ENCODE results near the gene MXRA5.

GRCh38 chrX:3370656-3371055 is 24.2 kb upstream of the MXRA5 start:
- TF ChIP-seq, protein P1, sequence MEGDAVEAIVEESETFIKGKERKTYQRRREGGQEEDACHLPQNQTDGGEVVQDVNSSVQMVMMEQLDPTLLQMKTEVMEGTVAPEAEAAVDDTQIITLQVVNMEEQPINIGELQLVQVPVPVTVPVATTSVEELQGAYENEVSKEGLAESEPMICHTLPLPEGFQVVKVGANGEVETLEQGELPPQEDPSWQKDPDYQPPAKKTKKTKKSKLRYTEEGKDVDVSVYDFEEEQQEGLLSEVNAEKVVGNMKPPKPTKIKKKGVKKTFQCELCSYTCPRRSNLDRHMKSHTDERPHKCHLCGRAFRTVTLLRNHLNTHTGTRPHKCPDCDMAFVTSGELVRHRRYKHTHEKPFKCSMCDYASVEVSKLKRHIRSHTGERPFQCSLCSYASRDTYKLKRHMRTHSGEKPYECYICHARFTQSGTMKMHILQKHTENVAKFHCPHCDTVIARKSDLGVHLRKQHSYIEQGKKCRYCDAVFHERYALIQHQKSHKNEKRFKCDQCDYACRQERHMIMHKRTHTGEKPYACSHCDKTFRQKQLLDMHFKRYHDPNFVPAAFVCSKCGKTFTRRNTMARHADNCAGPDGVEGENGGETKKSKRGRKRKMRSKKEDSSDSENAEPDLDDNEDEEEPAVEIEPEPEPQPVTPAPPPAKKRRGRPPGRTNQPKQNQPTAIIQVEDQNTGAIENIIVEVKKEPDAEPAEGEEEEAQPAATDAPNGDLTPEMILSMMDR (IDR thresholded peaks at IDR 0.05): no peak
- TF ChIP-seq POLR2A (IDR thresholded peaks at IDR 0.05): no peak
